CD8-positive, alpha-beta memory T cell (primary cell): ENCODE data around the gene PCNT. TPM values are rescaled to one million over a fixed set of nuclear protein-coding genes. Genes with fewer than 3 reads are reported as not detected.

Experiments used
- CTCF ChIA-PET: fragments of 350-600 bp; sonication (Branson Sonifier 250); formaldehyde crosslinking; loops from one replicate; lab custom pipeline; 2021; ENCODE audit warnings: antibody characterized with exemption; lab: Charles Lee
- POLR2A ChIA-PET: fragments of 350-600 bp; sonication (Branson Sonifier 250); formaldehyde crosslinking; loops from one replicate; lab custom pipeline; 2021; ENCODE audit warnings: antibody characterized with exemption; lab: Charles Lee
- DNase-seq, 5 donors: peaks; one replicate each; pipeline versions ENCODE4 v3.0.0 to v3.0.0-alpha.2; 2020 to 2022; ENCODE audit warnings: mixed read lengths in 1 of 5
- H3K27ac ChIP-seq: one replicate; pipeline ENCODE4 v1.7.0; 2013; ENCODE audit warnings: low read depth, mild to moderate bottlenecking, low read length, moderate library complexity
- H3K27me3 ChIP-seq: 2 replicates; pipeline ENCODE4 v1.7.0; 2013; ENCODE audit warnings: low read length, mild to moderate bottlenecking; ENCODE audit not compliant: insufficient read depth, poor library complexity, severe bottlenecking
- H3K36me3 ChIP-seq: 2 replicates; pipeline ENCODE4 v1.7.0; 2013; ENCODE audit warnings: mild to moderate bottlenecking, low read length, moderate library complexity; ENCODE audit not compliant: insufficient read depth
- H3K4me1 ChIP-seq: 2 replicates; pipeline ENCODE4 v1.7.0; 2013; ENCODE audit warnings: mild to moderate bottlenecking, low read length, moderate library complexity; ENCODE audit not compliant: insufficient read depth
- H3K4me3 ChIP-seq: 2 replicates; pipeline ENCODE4 v1.7.0; 2013; ENCODE audit warnings: mild to moderate bottlenecking, low read length
- H3K9me3 ChIP-seq: 2 replicates; pipeline ENCODE4 v1.7.0; 2013; ENCODE audit warnings: mild to moderate bottlenecking, low read length
- H3K27ac Mint-ChIP-seq, 8 donors: one replicate each; pipeline ENCODE4 v1.8.0; 2020 to 2021; ENCODE audit warnings: mixed read lengths in 8 of 8, mild to moderate bottlenecking in 6 of 8, inconsistent platforms in 3 of 8, moderate library complexity in 3 of 8
- H3K27me3 Mint-ChIP-seq, 2 donors: one replicate each; pipeline ENCODE4 v1.8.0; 2020 to 2021; ENCODE audit warnings: mixed read lengths in 2 of 2, mild to moderate bottlenecking in 1 of 2, moderate library complexity in 1 of 2
- H3K36me3 Mint-ChIP-seq, 3 donors: one replicate each; pipeline ENCODE4 v1.8.0; 2020 to 2021; ENCODE audit warnings: mixed read lengths in 3 of 3, inconsistent platforms in 1 of 3, mild to moderate bottlenecking in 1 of 3
- H3K4me1 Mint-ChIP-seq, 3 donors: one replicate each; pipeline ENCODE4 v1.8.0; 2020 to 2021; ENCODE audit warnings: mixed read lengths in 3 of 3, inconsistent platforms in 1 of 3, mild to moderate bottlenecking in 1 of 3
- H3K4me3 Mint-ChIP-seq, 7 donors: one replicate each; pipeline ENCODE4 v1.8.0; 2020 to 2021; ENCODE audit warnings: mixed read lengths in 7 of 7, mild to moderate bottlenecking in 6 of 7, moderate library complexity in 4 of 7, inconsistent platforms in 2 of 7
- H3K9me3 Mint-ChIP-seq, 5 donors: one replicate each; pipeline ENCODE4 v1.8.0; 2020 to 2022; ENCODE audit warnings: mixed read lengths in 5 of 5, mild to moderate bottlenecking in 3 of 5, moderate library complexity in 2 of 5, inconsistent platforms in 1 of 5
- polyA plus RNA-seq: library from polyadenylated mRNA; unstranded; fragments of 300-500 nt; fragmentation: Illumina TruSeq; gene quantifications from one replicate; pipeline ENCODE4 v1.2.3, GENCODE V29; 2021
- total RNA-seq, 2 experiments: library from RNA; stranded (reverse); gene quantifications; one replicate each; pipeline ENCODE4 v1.2.3, GENCODE V29; 2021

PCNT gene
- total and polyA plus RNA-seq, 3 experiments from 2014 or later: 27.1 to 60.1 (median 54.8) TPM

GRCh38 chr21:46411236-46411635, 87.3 kb downstream of the PCNT start:
- H3K9me3 Mint-ChIP-seq: no peaks in the 10 kb centered on the region
- H3K27me3 Mint-ChIP-seq: no peaks in the 10 kb centered on the region
- H3K4me1 Mint-ChIP-seq: peaks cover 10 to 13% (median 10%) of the 10 kb centered on the region in 3 donors
- no peak overlapping the region for H3K4me3 ChIP-seq
- no peak overlapping the region for H3K4me3 Mint-ChIP-seq
- no peak overlapping the region for H3K27ac Mint-ChIP-seq
- no peaks in the 10 kb centered on the region for H3K9me3 ChIP-seq
- no peaks in the 10 kb centered on the region for H3K27me3 ChIP-seq
- H3K36me3 ChIP-seq: peaks cover 7% of the 10 kb centered on the region
- H3K27ac ChIP-seq: no peak overlapping the region
- POLR2A ChIA-PET: no interaction called here
- DNase-seq: peak in 1 of 5 donors; percentile 12
- H3K36me3 Mint-ChIP-seq: peaks cover 0 to 49% (median 15%) of the 10 kb centered on the region in 3 donors
- CTCF ChIA-PET: no interaction called here
- no peaks in the 10 kb centered on the region for H3K4me1 ChIP-seq

- Mint-ChIP-seq H3K27me3 (no peaks in the 10 kb centered on the region), H3K27ac (no peak overlapping the region), H3K4me1 (peaks cover 10 to 13% (median 10%) of the 10 kb centered on the region in 3 donors), H3K9me3 (no peaks in the 10 kb centered on the region), H3K4me3 (no peak overlapping the region), H3K36me3 (peaks cover 0 to 51% (median 16%) of the 10 kb centered on the region in 3 donors)
- Histone ChIP-seq H3K4me3 (no peak overlapping the region), H3K27me3 (no peaks in the 10 kb centered on the region), H3K27ac (no peak overlapping the region), H3K36me3 (peaks cover 7% of the 10 kb centered on the region), H3K9me3 (no peaks in the 10 kb centered on the region), H3K4me1 (no peaks in the 10 kb centered on the region)
- POLR2A ChIA-PET: no interaction called here
- CTCF ChIA-PET: no interaction called here
- peak in 1 of 5 donors; percentile 29 for DNase-seq
Measured at GRCh38 chr21:46411691-46412090, 87.7 kb downstream of the PCNT start.

GRCh38 chr21:46412521-46413364, 88.8 kb downstream of the PCNT start:
- Mint-ChIP-seq H3K36me3 (peaks cover 0 to 50% (median 16%) of the 10 kb centered on the region in 3 donors), H3K4me1 (peaks cover 10 to 11% (median 10%) of the 10 kb centered on the region in 3 donors), H3K9me3 (no peaks in the 10 kb centered on the region), H3K27me3 (no peaks in the 10 kb centered on the region), H3K4me3 (no peak overlapping the region), H3K27ac (no peak overlapping the region)
- Histone ChIP-seq H3K4me1 (no peaks in the 10 kb centered on the region), H3K4me3 (no peak overlapping the region), H3K36me3 (peaks cover 7% of the 10 kb centered on the region), H3K27me3 (no peaks in the 10 kb centered on the region), H3K9me3 (no peaks in the 10 kb centered on the region), H3K27ac (no peak overlapping the region)
- POLR2A ChIA-PET: interaction anchor here (0.6 kb wide), 1 partner anchor 34 kb away, joined by 4 read pairs; no protein-coding TSS in a partner anchor
- DNase-seq: peak in 1 of 5 donors; percentile 24
- CTCF ChIA-PET: no interaction called here

- no peak overlapping the region for H3K27ac ChIP-seq
- ChIA-PET POLR2A (interaction anchor here (0.6 kb wide), 1 partner anchor 33 kb away, joined by 4 read pairs; no protein-coding TSS in a partner anchor), CTCF (no interaction called here)
- H3K27me3 ChIP-seq: no peaks in the 10 kb centered on the region
- no peaks in the 10 kb centered on the region for H3K9me3 Mint-ChIP-seq
- H3K27me3 Mint-ChIP-seq: no peaks in the 10 kb centered on the region
- no peak overlapping the region for H3K4me3 Mint-ChIP-seq
- H3K36me3 ChIP-seq: peaks cover 7% of the 10 kb centered on the region
- peaks cover 0 to 52% (median 18%) of the 10 kb centered on the region in 3 donors for H3K36me3 Mint-ChIP-seq
- peaks cover 10 to 11% (median 10%) of the 10 kb centered on the region in 3 donors for H3K4me1 Mint-ChIP-seq
- H3K4me1 ChIP-seq: no peaks in the 10 kb centered on the region
- peak in 1 of 5 donors; percentile 20 for DNase-seq
- H3K4me3 ChIP-seq: no peak overlapping the region
- H3K9me3 ChIP-seq: no peaks in the 10 kb centered on the region
- H3K27ac Mint-ChIP-seq: no peak overlapping the region
Measured at GRCh38 chr21:46413365-46413696, 89.4 kb downstream of the PCNT start.

- Histone ChIP-seq H3K36me3 (peaks cover 7% of the 10 kb centered on the region), H3K27me3 (no peaks in the 10 kb centered on the region), H3K4me1 (no peaks in the 10 kb centered on the region), H3K4me3 (no peak overlapping the region), H3K9me3 (no peaks in the 10 kb centered on the region), H3K27ac (no peak overlapping the region)
- ChIA-PET POLR2A (no interaction called here), CTCF (no interaction called here)
- Mint-ChIP-seq H3K9me3 (no peaks in the 10 kb centered on the region), H3K27ac (no peak overlapping the region), H3K4me3 (no peak overlapping the region), H3K36me3 (peaks cover under 1 to 62% (median 21%) of the 10 kb centered on the region in 3 donors), H3K27me3 (no peaks in the 10 kb centered on the region), H3K4me1 (peaks cover 7 to 10% (median 8%) of the 10 kb centered on the region in 3 donors)
- peak in 1 of 5 donors; percentile 1 for DNase-seq
Measured at GRCh38 chr21:46414965-46415275, 91.0 kb downstream of the PCNT start.

- H3K4me3 Mint-ChIP-seq: no peak overlapping the region
- ChIA-PET POLR2A (no interaction called here), CTCF (no interaction called here)
- no peaks in the 10 kb centered on the region for H3K4me1 Mint-ChIP-seq
- H3K27me3 Mint-ChIP-seq: no peaks in the 10 kb centered on the region
- no peaks in the 10 kb centered on the region for H3K4me1 ChIP-seq
- H3K9me3 Mint-ChIP-seq: no peaks in the 10 kb centered on the region
- DNase-seq: no peak
- H3K27ac ChIP-seq: no peak overlapping the region
- H3K36me3 Mint-ChIP-seq: peaks cover 4 to 62% (median 22%) of the 10 kb centered on the region in 3 donors
- no peaks in the 10 kb centered on the region for H3K9me3 ChIP-seq
- no peaks in the 10 kb centered on the region for H3K27me3 ChIP-seq
- no peak overlapping the region for H3K27ac Mint-ChIP-seq
- no peaks in the 10 kb centered on the region for H3K36me3 ChIP-seq
- H3K4me3 ChIP-seq: no peak overlapping the region
Measured at GRCh38 chr21:46416551-46416950, 92.6 kb downstream of the PCNT start.

GRCh38 chr21:46418265-46418946, 94.5 kb downstream of the PCNT start:
- no peaks in the 10 kb centered on the region for H3K27me3 Mint-ChIP-seq
- H3K27ac ChIP-seq: no peak overlapping the region
- no peaks in the 10 kb centered on the region for H3K9me3 ChIP-seq
- no peaks in the 10 kb centered on the region for H3K27me3 ChIP-seq
- no peak overlapping the region for H3K4me3 Mint-ChIP-seq
- no peak for DNase-seq
- H3K27ac Mint-ChIP-seq: peak overlapping the region in 2 of 8 donors; percentile 35 to 55
- peaks cover 4 to 57% (median 19%) of the 10 kb centered on the region in 3 donors for H3K36me3 Mint-ChIP-seq
- POLR2A ChIA-PET: no interaction called here
- H3K4me1 ChIP-seq: peaks cover 10% of the 10 kb centered on the region
- peaks cover 4 to 11% (median 4%) of the 10 kb centered on the region in 3 donors for H3K4me1 Mint-ChIP-seq
- no peak overlapping the region for H3K4me3 ChIP-seq
- CTCF ChIA-PET: no interaction called here
- H3K9me3 Mint-ChIP-seq: no peaks in the 10 kb centered on the region
- no peaks in the 10 kb centered on the region for H3K36me3 ChIP-seq
